ENCODE data around the gene LRWD1.

The LRWD1 gene

DNA sequence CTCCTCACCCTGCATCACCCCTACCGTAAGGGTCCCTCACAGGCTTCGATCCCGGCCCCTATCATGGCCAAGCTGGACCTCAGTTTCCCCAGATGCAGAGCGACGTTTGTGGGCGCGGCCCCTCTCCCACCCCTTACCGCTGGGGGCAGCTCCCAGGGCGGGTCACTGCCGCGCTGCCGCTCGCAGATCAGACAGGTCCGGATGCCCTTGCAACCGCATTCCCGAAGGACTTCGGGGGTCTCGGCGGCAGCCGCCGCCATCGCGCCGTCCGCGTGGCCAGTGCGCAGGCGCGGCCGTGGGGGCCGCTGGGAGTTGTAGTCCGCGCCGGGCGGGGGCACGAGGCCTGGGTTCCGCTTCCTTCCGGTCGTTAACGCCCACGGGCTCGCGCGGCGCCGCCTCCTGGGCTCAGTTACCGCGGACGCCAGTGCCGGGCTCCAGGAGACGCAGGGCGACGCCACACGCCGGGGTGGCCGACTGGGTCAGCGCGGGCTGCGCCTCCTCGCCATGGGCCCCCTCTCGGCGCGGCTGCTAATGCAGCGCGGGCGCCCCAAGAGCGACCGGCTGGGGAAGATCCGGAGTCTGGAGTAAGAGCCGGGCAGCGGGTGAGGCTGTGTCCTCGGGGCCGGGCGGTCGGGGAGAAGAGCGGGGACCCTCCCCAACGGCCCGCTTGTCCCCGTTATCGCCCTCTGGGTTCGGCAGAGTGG lies at the start of gene LRWD1, which contains the start of gene ALKBH4:
TSS of gene LRWD1 (plus strand) at position 408 of the 704 bp plus-strand sequence. CDS start at position 505, 97 bp downstream.
TSS of gene ALKBH4 (minus strand) at position 287 of the 704 bp plus-strand sequence. CDS start at position 260, 27 bp downstream.
- peak; percentile 70 to 91 for DNase-seq

GRCh38 chr7:102415685-102416225 lies 49.0 kb upstream of the LRWD1 start:
- DNase-seq, result no peak

- DNase-seq, result no peak
Observed at GRCh38 chr7:102416406-102416805, 48.4 kb upstream of the LRWD1 start.

GRCh38 chr7:102417105-102417504 lies 47.7 kb upstream of the LRWD1 start:
- DNase-seq, result no peak

GRCh38 chr7:102418592-102418991 lies 46.2 kb upstream of the LRWD1 start:
- DNase-seq, result no peak

DNA sequence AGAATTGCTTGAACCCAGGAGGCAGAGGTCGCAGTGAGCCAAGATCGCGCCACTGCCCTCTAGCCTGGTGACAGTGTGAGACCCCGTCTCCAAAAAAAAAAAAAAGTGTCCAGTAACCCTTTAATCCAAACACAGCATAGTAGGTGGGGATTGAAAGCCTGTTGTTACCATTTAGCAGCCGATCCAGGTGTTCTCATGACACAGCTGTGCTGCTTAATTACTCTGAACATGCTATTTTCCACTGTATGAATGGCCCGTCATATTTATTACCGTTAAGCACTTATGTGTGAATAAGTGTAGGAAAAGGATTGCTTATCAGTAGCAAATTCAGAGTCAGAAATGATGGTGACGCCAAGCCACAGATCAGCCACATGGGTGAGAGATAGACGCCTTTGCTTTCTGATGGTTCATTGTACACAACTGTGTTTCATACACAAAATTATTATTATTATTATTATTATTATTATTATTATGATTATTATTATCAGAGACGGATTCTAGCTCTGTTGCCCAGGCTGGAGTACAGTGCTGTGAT lies 43.0 kb upstream of the LRWD1 start:
- no peak for DNase-seq

- DNase-seq, result no peak
Observed at GRCh38 chr7:102424129-102424551, 40.6 kb upstream of the LRWD1 start.

- DNase-seq, result no peak
Observed at GRCh38 chr7:102424787-102425218, 40.0 kb upstream of the LRWD1 start.

DNA sequence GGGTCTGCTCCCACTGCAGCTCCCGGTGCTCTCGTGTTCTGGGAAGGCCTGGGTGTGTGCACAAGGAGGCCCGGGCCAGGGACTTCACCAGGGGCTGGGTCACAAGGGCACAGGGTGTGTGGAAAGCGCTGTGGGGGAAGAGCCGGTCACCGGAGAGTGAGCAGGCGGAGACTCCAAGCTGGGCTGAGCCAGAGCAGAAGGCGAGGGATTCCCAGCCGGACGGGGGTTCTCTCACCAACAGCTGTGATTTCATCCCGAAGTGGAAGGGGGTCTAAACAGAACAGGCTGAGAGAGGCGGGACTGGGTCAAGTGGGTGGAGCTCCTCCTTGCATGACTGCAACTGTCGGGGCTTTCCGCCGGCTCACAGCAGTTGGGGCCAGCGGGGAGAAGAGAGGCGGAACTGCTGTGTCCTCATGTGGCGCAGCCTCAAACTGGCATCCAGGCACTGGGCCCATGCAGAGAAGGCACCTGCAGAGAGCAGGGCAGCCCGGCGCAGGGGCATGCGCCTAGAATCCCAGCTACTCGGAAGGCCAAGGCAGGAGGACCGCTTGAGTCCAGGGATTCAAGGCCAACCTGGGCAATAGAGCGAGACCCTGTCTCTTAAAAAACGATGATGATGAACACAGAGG lies 39.0 kb upstream of the LRWD1 start:
- DNase-seq, result no peak

DNA sequence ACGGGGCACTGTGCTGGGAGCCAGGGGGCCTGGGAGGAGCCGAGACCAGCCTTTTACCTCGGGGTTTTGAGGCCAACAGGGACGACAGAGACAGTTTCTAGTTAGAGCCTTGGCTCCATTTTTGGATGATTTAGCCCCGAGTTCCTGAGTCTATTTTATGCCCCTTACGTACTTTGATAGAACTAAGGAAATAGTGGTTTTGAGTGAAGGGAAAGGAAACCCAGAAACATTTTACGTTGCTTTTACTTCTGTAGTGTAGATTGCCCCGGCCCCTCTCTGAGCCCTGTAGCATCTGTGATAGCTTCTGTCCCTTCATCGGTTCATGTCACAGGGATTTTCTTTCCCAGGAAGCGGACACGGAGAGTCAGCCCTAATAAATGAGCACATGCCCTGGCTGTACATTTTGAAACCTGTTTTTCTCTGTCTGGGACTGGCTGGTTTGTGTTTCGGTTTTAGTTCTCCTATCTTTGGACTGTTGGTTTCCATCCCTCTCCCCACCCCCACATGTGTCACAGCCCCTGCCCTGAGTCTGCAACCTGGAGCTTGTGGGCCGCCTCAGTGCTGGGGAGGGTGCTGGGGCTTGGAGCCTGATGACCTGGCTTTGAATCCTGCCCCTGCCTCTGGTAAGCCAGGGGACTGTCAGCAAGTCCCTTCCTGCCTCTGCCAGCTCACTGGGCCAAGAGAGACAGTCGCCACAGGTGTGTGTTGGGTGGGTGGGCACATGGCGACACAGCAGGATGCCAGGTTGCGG lies 38.3 kb upstream of the LRWD1 start:
- DNase-seq, result no peak

DNA sequence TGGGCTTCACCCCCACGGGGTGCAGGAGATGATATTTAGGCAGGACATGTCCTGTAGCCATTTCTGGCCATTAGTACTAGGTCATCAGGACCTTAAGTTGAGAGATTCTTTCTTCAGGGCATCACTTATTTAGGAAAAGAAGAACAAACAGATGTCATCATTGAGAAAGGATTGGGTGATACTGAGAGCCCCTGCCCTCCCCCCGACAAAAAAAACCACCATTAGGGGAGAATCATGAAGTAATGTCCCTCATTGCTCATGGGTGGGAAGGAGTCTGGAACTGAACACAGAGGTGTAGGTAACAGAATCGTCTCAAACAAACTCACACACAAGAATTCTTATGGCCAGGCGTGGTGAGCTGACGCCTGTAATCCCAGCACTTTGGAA lies 37.8 kb upstream of the LRWD1 start:
- DNase-seq, result no peak

DNA sequence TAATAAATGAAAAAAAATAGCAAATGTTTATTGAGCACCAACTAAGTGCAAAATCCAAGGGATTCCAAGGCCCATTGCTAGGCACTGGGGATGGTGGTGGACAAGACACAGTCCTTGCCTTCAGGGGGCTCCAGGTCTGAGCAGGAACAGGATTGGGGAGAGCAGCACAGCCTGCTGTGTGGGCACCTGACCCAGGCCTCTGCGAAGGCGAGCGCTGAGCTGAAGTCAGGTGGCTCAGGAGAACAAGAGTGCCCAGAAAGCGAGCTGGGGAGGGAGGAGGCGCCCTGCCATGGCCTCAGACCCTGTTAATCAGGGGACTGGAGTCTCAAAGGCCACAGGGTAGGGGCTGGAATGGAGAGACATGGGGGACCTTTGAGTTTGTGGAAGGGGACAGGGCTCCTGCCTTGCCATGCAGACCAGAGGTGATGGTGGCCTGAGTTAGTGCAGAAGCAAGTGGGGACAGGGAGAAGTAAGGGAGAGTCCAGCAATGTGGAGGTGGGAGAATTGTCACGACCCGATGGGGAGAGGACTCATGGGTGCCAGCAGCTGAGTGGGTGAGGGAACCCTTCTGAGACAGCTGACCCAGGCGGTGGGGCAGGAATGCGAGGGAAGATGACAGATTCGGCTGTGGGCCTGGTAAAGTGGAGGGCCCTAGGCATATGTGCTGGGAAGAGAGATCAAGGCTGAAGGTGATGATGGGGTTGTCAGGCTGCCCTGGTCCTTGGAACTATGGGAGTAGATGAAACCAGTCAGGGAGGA lies 35.5 kb upstream of the LRWD1 start:
- no peak for DNase-seq

DNA sequence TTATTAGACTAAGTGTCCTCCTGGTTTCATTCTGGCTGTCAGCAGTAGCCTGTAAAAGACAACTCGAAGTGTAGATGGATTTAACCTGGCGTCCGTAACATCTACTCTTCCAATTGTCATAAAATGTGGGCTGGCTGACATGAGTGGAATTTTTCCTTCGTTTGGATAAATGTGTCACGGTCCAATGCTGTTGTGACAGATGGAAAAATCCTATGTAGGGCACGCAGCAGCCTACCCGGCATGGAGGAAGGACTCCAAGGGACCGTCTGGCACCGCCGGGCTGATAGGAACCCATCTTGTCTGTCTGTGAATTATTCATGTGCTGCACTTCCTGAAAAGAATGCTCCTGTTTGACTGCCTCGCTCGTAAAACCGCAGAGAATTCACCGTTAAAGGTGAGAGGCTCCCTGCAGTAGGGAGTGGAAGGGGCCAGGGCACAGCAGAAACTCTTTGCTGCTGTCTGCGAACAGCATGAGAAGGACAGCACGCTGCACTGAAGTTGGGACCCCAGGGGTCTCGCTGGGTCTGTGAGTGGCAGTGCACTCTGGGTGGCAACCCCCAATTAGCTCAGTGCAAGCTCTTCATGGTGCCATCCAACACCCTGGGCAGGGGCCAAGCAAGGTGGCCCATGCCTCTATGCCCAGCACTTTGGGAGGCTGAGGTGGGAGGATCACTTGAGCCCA lies 33.0 kb upstream of the LRWD1 start:
- DNase-seq, result peak in 1 of 2 experiments; percentile 28

GRCh38 chr7:102432442-102433218 lies 32.2 kb upstream of the LRWD1 start:
- no peak for DNase-seq

GRCh38 chr7:102433219-102434038 lies 31.4 kb upstream of the LRWD1 start, which contains the start of gene ORAI2:
ORAI2 (plus strand) TSS chr7:102433575; CDS start chr7:102438957, 5,382 bp downstream.
- DNase-seq, result peak; percentile 6 to 65

- DNase-seq, result no peak
Observed at GRCh38 chr7:102434039-102434486, 30.7 kb upstream of the LRWD1 start.

DNA sequence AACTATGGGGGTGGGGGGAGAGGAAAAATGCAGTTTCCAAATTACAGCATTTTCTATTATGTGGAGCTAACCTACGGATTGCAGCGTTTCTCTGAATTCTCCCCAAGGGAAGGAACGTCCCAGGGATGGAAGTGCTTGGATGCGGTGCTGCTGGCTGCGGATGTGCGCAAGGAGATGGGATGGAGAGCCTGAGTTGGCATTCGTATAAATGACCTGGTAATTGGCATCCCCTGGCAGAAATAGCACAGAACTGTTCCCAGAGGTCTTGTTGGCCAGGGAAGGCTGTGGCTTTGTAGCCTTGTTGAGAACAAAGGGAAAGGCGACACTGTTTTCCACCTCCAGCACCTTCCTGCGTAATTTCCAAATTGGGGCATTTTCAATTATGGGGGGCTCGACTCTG lies 28.7 kb upstream of the LRWD1 start:
- DNase-seq, result no peak

- DNase-seq, result peak in 1 of 2 experiments; percentile 28
Observed at GRCh38 chr7:102439963-102440795, 24.6 kb upstream of the LRWD1 start.

All from NCI-H446 (cell line).